GM12891 (cell line): ENCODE data around the gene RRBP1.

Experiments
- DNase-seq: peaks from one replicate; pipeline ENCODE4 v3.0.0; 2011; ENCODE audit warnings: low spot score; ENCODE audit not compliant: insufficient read length
- FAIRE-seq: peaks from 2 replicates; lab custom pipeline; 2011; peaks lifted over from hg19 to GRCh38; lab: Jason Lieb, UNC
- PAX5 ChIP-seq: IDR thresholded peaks from 2 replicates; pipeline ENCODE4 v1.6.1; 2011; ENCODE audit warnings: low read length, moderate library complexity, mild to moderate bottlenecking; ENCODE audit not compliant: insufficient read depth, severe bottlenecking
- POLR2A ChIP-seq: IDR thresholded peaks from 2 replicates; pipeline ENCODE4 v1.6.1; 2011; ENCODE audit warnings: low read depth, low read length, control low read depth
- POLR2AphosphoS5 ChIP-seq: IDR thresholded peaks from 2 replicates; pipeline ENCODE4 v1.6.1; 2011; ENCODE audit warnings: low read depth, low read length, control low read depth
- POU2F2 ChIP-seq: IDR thresholded peaks from 2 replicates; pipeline ENCODE4 v1.6.1; 2011; ENCODE audit warnings: low read depth, mild to moderate bottlenecking, control low read depth, low read length, moderate library complexity
- SPI1 ChIP-seq: IDR thresholded peaks from 2 replicates; pipeline ENCODE4 v1.6.1; 2011; ENCODE audit warnings: low read depth, low read length, control low read depth
- TAF1 ChIP-seq: IDR thresholded peaks from 2 replicates; pipeline ENCODE4 v1.6.1; 2011; ENCODE audit warnings: low read depth, low read length, control low read depth

Gene RRBP1

DNA sequence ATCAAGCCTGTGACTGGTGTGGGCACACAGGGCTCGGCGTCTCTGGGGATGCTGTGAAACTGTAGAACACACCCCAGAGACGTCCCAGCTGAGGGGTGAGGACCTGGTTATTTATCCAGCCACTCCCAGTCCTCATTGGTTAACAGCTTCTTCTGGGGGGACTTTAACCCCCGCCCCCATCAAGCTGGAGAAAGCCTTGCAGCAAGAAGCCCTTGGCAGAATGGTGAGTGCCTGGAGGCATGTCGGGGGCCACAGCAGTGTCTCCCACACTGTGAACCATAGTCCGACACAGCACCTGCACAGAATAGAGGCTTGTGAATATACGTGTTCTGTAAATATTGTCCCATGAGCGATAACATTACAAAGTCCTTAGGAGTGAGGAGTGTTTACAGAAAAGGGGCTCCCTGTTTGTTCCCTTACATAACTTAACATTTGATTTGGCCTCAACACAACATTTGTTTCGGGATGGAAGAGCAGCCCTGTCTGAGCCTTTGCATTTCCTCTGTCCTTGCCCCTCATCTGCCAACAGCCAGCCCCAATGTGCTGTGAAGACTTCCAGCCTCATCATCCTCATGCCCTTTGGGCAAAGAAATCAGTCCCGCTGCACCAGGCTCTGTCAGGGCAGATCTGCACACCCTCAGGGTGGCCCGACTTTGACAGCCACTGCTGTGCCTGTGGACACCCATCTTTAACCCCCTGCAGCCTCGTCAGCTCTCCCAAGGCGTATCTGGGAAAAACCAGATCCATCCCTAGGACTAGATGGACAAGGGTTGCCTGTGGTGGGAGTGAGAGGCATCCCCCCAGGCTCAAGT lies 2.2 kb upstream of the RRBP1 start:
- TF ChIP-seq POU2F2 (no peak), POLR2A (no peak), TAF1 (no peak), SPI1 (no peak)
- no peak for FAIRE-seq
- no peak for DNase-seq

DNA sequence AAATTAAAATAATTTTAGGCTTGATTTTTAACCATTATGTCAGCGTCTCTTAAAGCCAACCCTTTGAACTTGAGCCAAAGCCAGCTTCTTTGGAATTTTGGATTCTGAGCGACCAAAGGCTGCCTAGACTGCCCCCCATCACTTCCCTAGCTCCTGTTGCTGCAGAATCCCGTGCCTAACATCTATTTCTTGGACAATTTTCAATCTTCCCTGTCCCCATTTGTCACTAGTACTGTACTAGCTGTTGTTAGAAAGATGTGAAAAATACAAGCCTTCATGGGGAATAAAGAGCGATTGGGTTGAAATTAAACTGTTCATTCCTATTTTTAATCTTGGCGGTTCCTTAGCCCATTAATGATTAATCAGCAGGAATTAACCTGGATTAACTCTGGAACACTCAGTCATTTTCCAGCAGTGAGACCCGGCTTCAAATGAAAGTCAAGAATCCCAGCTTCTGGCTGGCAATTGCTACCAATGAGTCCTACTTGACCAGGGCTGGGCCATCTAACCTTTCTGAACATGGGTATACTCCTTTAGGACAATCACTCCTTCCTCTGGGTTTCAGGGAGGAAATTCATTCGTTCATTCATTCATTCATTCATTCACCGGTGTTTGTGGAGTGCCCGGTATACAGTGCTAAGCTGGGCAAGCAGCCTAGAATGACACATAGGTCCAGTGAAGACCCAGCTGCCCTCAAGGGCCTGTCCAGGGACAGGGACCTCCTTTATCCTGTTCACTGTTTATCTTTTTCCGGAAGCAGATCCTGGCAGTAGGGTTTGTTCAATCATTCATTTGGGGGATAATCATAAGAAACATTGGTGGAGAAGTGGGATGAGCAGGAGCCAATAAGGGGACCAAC lies 1.4 kb upstream of the RRBP1 start:
- DNase-seq, result no peak
- FAIRE-seq, result no peak
- no peak for TF ChIP-seq POU2F2
- no peak for TF ChIP-seq PAX5
- no peak for TF ChIP-seq TAF1
- no peak for TF ChIP-seq POLR2A
- TF ChIP-seq SPI1, result no peak
- TF ChIP-seq POLR2AphosphoS5, result no peak

DNA sequence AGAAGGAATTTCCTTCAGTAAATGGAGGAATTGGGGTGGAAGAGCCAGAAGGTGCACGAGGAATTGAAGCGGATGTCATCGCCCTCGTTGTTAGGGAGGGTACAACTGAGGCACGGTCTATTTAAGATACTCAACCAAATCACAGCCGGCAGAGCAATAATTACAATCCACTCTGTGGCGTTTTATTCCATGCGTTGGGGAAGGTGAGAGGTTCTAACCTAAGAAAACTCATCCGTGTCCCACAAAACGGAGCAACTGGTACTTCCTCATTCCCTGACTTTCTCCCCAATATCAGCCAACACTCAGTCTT lies 802 bp upstream of the RRBP1 start:
- FAIRE-seq, result no peak
- TF ChIP-seq SPI1 (no peak), TAF1 (no peak), PAX5 (no peak), POU2F2 (no peak), POLR2AphosphoS5 (no peak), POLR2A (no peak)
- no peak for DNase-seq

DNA sequence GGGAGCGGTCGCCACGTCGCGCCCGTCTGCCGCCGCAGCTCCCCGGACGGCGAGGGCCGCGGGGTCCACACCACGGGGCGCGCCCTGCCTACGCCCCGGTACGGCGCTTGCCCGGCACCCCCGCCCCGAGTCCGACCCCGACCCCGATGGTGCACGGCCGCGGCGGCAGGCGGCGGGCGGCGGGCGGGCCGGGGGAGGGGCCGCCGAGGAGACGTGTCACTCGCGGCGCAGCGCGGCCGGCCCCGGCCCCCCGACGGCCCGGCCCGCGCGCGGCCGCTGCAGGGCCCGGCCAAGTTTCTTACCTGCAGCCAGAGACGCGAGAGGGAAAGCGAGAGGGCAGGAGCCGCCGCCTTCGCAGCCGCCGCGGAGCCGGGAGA lies 328 bp downstream of the RRBP1 start:
- no peak for DNase-seq
- FAIRE-seq, result no peak

DNA sequence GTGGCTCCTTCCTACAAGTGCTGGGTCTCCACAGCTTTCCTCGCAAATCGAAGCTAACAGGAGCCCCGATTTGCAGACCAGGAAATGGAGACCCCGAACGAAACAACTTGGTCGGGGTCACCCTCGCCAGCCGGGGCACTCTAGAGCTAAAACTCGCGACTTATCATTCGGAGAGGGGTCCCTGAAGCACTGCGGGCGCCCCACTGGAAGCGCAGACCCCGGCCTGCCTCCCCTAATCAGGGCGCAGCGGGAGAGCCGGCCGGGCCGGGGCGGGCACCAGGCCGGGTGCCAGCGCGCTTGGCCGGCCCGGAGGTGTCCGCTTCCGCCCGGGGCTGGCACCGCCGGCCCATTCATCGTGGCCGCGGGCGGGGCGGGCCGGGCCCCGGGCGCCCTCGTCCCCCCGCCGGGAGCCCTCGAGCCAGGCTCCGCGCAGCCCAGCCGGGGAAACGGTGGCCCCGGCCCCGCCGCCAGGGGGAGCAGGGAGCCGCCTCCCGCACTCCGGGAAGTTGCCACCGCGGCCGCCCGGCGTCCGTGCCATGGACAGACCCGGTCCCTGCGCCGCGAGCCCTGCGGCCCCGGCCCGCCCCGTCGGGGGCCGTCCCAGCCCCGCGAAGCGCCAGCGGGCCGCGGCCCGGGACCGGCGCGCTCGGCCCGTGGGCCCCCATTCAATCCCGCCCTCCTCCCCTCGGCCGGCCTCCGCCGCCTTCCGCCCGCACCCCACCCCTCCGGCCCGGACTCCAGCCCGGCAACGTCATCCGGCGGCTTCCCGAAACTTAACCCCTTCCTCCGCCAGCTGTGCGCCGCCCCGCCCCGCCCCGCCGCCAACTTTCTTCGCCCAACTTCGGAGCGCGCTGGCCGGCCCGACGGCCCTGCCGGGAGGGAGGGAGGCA lies 961 bp downstream of the RRBP1 start:
- peak; percentile 88 for FAIRE-seq
- TF ChIP-seq POU2F2 (no peak), PAX5 (no peak), SPI1 (no peak), POLR2AphosphoS5 (no peak), TAF1 (no peak), POLR2A (no peak)

More for the DNA sequence above, 328 bp downstream of the RRBP1 start:
- TF ChIP-seq PAX5 (no peak), POLR2A (no peak), SPI1 (no peak), TAF1 (no peak), POLR2AphosphoS5 (no peak), POU2F2 (no peak)

DNA sequence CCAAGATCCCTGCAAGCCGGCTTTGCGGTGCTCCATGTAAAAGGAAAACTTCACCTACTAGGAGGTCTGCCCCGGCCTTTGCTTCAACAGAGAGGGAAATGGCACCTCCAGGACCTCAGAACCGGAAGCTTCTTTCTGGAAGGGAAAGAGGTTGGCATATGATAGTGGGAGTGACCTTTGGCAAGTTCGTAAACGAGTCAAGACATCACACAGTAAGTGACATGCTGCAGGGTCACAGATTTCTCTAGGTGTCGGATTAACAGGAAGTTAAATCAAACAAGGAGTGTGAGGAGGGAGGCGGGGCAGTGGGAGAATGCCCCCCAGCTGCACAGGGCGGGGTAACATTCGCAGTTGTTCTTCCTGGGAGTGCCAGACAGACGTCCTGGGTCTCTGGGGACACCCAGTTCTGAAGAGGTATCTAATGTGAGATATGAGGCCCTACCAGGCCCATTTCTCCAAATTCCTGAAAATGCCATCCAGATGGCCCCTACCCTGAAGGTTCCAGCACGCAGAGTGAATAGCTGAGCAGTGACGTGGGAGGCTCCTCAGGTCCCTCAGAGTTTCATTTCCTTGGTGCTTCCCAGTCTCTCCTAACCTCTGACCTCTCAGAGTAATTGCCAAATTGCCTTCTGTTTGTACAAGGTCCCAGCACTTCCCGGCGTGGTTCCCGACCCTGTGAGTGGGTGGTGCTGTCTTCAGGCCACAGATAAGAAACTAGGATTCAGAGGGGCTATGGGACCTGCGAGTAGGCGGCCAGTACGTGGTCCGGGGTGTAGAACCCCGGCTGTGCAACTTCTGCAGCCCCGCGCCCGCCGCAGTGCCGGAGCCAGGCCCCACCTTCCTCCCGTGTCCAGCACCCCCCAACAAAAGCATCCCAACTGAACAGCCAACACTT lies 1.9 kb downstream of the RRBP1 start:
- FAIRE-seq (peak; percentile 5), DNase-seq (no peak)
- TF ChIP-seq SPI1 (0 out of 2 replicates have a peak, but pooled peaks have one; percentile 6), POU2F2 (no peak)

More for the DNA sequence above, 961 bp downstream of the RRBP1 start:
- peak; percentile 90 for DNase-seq

DNA sequence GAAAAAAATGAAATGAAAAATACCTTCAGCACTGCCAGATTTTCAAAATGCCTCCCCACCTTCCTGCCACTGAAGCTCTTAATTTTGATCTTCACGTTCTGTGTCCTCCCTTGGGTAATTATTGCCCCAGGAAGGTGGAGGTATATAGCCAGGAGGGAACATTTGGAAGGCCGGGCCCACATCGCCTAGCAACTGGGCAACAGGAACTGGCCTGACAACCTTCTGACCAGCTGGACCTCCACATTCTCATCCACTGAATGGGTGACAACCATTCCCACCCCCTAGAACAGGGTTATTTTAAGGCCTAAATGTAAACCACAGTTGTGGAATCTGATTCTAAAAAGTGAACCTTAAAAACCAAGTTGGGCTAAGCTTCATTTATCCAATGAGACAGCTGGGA lies 3.2 kb downstream of the RRBP1 start:
- no peak for TF ChIP-seq POLR2A
- no peak for TF ChIP-seq POLR2AphosphoS5
- no peak for TF ChIP-seq PAX5
- no peak for TF ChIP-seq TAF1
- no peak for TF ChIP-seq SPI1
- TF ChIP-seq POU2F2, result no peak
- FAIRE-seq (no peak), DNase-seq (no peak)

DNA sequence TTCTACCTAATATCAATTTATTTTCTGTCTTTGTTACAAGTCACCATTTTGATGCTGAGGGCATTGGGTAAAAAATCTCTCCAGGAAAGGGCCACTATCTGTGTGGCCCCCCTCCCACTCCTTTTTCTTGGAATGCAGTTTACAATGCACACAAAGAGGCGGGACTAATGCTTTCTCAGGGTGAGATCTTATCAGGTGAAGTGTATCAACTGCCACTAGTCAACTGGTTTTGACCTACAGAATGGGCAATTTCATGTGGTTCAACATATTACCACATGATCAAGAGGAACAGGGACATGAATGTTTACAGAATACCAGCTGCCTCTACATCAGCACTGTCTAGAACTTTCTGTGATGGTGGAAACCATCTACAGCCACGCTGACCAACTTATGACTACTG lies 3.7 kb downstream of the RRBP1 start:
- no peak for TF ChIP-seq TAF1
- TF ChIP-seq POLR2AphosphoS5, result no peak
- no peak for TF ChIP-seq POLR2A
- TF ChIP-seq POU2F2, result no peak
- FAIRE-seq (peak; percentile 71), DNase-seq (no peak)
